Stimulated activated CD4-positive, alpha-beta T cell treated with anti-CD3 and anti-CD28 coated beads, TNF-alpha, amount 100 ng/mL, for 4 hours (primary cell): ENCODE results near the gene NFXL1.

Experiments used
- DNase-seq, 3 experiments: peaks; one replicate each; pipeline ENCODE4 v3.0.0-alpha.2; 2020; ENCODE audit warnings: low read depth in 3 of 3

The NFXL1 gene

DNA sequence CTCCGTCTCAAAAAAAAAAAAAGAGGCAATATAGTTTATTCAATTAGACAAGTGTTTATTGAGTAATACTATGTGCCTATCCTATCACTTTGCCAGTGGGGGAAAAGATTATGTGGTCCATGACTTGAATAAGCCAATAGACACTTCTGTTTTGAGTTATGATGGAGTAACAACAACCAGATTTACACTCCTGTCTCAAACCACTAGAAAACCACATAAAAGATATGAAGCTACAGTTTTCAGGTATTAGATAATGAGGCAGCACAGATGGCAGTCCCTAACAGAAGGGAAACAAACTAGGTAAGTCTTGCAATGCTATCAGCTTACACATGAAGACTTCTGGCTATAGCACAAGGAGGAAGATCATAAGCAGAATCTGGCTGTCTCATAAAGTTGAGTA lies 22.5 kb downstream of the NFXL1 start:
- no peak for DNase-seq

DNA sequence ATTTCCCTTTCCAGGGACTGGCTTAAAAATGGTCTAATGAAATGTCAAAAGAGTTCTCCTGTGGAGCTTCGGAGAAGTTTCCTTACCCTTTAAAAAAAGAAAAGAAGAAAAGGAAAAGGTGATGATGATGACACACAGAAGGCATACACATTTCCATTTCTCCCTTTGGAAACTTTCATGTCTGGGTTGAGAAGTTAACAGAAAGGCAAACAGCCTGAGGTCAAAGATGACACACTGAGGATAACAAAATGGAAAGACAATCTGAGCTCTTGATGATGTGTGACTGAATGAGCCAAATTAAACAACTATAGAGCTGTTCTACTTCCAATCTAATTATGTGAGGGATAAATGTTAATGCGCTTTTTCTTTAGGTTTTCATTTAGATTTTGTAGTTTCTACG lies 32.2 kb downstream of the NFXL1 start:
- DNase-seq = no peak

DNA sequence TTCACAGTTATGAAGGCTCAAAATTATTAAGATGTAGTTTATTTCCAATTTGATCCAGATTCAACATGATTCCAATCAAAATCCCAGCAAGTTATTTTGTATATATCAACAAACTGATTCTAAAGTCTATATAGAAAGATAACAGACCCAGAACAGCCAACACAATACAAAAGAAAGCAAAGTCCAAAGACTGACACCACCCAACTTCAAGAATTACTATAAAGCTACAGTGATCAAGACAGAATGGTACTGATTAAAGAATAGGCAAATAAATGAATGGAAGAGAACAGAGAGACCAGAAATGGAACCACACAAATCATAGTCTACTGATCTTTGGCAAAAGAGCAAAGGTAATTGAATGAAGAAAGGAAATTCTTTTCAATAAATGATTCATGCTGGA lies 34.9 kb downstream of the NFXL1 start:
- DNase-seq = no peak

DNA sequence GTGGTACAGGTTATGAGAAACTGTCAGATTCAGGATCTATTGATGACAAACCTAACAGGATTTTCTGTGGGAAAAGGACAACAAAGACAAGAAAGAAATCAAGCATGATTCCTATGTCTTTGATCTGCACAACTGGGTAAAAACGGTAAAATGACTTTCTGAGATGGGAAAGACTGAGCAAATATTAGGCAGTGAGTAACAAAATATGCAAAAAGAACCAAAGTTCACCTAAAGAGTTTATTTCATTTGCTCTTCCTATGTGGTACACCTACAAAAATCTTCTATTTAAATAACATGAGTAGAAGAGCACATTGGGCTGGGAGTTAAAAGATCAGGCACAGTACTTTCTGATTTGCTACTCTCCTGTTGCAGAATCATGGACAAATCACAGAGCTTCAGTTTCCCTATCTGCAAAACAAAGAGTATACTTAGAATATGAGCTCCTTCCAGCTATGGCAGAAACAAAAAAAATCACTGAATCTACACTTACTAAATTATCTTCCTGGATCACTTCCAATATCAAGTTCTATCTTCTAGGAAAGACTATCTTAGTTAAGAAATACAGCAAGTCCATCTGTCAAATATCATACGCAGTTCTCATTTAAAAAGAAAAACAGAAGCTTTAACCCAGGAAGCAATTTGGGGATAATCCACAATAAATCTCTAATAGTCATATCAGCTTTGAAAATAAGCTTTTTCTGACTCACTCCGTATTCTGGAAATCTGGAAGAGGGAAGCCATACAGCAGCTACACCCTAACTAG lies 37.4 kb downstream of the NFXL1 start:
- no peak for DNase-seq

DNA sequence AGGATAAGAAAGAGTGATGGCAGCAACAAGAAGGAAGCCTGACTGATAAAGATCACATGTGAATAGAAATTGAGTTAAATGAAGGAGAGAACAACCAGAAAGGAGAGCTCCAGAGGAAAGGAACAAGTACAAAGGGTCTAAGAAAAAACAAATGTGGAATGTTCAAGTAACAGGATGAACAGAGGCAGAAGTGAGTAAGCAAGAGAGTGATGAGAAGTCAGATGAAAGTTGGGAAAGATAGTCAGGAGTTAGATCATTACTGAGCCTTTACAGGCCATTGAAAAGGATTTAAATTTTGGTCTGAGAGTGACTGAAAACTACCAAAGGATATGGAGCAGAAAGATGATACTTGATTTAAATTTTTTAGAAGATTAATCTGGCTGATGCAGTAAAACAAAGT lies 38.1 kb downstream of the NFXL1 start:
- DNase-seq = no peak

DNA sequence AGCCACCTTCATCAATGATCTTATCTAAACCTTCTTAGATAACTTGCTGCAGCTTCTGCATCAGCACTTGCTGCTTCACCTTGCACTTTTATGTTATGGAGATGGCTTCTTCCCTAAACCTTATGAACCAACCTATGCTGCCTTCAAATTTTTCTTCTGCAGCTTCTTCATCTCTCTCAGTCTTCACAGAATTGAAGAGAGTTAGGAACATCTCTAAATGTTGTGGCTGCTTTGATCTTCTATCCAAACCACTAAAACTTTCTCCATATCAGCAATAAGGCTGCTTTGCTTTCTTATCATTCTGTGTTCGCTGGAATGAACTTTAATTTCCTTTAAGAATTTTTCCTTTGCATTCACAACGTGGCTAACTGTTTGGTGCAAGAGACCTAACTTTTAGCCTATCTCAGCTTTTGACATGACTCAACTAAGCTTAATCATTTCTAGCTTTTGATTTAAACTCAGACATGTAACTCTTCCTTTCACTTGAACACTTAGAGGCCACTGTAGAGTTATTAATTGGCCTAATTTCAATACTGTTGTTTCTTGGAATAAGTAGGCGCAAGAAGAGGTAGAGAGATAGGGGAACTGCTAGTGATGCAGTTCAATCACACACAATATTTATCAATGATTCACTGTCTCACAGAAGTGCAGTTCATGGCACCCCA lies 40.4 kb downstream of the NFXL1 start:
- DNase-seq = no peak

DNA sequence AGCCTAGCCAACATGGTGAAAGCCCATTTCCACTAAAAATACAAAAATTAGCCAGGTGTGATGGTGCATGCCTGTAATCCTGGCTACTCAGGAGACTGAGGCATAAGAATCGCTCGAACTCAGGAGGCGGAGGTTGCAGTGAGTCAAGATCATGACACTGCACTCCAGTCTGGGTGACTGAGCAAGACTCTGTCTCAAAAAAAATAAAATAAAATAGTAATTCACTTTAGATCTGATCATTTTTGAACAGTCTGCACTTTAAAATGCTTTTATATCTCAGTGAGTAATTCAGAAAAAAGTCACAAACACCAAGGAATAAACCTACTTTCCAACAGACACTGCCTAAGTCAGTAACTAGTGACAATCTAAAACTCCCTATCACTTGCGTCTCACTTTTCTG lies 50.9 kb downstream of the NFXL1 start:
- no peak for DNase-seq

DNA sequence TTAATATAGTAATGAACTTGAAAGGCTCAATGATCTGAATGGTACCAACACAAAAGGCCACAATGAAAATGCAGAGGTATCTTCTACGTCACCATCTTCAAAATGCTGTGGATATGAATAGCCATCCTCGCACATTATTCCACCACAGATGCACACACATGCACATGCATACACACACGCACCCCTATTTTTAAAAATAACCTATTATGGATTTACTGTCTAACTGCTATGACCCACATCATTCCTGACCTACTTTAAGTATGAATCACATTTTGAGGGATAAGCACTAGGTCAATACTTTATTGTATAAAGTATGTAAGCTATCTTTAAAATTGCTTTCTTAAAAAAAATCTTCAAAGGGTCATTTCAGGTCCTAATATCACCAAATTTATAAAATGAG lies 52.1 kb downstream of the NFXL1 start:
- no peak for DNase-seq

DNA sequence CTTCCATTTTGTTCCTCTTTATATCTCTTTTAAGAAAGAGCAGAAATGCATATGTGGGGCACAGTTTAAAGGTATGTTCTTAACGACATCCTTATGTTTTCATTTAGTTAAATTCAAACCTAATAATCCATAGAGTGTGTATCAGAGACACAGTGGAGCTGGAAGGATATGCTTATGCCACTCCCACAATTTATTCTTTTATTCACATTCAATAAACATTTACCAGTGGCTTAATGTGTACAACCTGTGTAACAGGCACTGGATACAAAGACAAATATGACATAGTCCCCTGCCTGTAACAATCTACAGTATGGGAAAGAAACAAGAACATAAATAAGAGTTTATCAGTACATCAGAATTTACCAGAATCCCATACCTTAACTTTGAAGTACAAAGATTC lies 54.1 kb downstream of the NFXL1 start:
- DNase-seq = no peak

DNA sequence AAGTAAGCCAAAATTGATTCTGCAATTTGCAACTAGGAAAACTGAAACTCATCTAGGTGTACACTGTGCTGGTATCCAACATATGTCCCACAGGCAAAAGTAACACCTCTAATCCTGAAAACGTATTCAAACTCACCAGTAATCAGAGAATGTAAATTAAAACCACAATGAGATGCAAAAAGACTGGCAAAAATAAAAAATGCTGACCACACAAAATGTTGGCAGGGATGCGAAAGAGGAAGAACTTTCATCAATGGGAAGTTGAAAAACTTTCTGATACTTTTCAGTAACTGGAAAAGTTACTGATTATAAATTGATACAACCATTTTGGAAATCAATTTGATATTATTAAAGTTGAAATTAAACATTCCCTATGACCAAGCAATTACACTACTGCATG lies 56.4 kb downstream of the NFXL1 start:
- DNase-seq = no peak

DNA sequence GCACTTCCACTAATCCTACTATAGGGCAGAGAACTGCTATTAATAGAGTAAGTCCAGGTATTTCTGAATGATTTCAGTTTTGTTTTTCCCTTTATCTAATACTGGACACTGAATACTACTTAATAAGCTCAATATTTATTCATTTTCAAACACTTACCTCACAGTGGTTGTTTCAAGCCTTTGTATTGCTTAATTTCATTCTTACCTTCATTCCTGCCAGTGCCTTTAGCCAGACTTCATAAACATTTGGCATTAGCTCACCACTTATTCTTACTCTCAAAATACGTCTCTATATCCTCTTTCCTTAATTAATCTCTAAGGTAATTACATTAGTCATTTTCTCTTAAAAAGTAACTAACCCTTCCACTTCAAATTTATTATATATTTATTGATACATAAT lies 57.7 kb downstream of the NFXL1 start:
- no peak for DNase-seq

DNA sequence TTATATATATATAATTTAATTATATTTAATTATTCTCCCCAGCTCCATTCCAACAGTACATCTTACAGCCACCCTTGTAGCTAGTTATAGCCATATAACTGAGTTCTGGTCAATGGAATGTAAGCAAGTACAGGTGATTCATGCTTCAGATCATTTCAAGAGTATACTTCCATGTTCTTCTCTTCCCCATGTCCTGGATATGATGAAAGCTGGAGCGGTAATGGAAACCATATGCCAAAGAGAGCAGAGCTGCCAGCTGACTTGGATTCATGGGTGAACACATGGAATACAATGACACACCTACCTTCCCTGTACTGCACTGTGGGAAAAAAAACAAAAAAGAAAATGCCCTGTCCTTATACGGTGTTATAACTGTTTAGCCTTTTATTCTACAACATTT lies 59.0 kb downstream of the NFXL1 start:
- DNase-seq = no peak

DNA sequence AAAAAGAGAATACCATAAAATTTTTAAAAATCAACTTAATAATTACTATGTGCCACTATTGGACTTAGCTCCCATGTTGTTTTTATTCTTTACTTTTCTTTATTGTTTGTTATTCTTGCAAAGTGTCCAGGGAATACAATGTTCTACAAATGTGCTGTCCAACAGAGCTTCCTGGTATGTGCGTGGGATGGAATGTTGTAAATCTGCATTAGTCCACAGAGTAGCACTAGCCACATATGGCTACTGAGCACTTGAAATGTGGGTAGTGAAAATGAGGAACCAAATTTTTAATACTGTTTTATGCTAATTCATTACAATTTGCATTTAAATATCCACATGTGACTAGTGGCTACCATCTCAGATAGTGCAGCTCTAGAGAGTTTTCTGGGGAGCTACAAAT lies 62.2 kb downstream of the NFXL1 start:
- no peak for DNase-seq

DNA sequence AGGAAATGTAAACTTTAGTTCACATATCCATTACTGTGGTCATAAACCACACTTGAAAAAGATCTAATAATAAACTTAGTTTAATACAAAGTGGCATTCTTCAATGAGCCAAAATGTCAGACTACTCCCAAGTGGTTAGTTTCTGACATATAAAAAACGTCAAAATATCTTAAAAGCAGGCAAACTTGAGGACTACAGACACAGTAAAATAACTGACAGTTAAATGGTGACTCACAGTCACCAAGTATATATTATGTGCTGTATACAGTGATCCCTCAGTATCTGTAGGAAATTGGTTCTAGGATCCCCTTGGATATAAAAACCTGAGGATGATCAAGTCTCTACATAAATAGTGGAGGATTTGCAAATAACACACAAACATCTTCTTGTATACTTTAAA lies 64.9 kb downstream of the NFXL1 start:
- DNase-seq = no peak

DNA sequence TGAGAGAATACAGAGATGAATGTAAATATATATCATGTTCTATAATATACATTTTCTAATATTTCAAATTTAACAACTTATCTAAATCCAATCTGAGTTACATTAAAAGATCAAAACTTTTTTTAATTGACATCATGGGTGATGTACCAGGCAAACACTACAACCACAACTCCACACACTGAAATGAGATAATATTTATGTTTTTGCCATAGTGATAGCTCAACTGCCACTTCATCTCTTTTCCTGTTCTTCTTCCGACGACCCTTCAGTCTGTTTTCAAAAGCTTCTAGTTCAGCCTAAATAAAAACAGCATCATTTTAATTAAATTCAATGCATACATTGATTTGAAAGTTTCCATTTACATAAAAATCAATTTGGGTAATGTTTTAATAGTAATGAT lies 66.3 kb downstream of the NFXL1 start:
- no peak for DNase-seq

DNA sequence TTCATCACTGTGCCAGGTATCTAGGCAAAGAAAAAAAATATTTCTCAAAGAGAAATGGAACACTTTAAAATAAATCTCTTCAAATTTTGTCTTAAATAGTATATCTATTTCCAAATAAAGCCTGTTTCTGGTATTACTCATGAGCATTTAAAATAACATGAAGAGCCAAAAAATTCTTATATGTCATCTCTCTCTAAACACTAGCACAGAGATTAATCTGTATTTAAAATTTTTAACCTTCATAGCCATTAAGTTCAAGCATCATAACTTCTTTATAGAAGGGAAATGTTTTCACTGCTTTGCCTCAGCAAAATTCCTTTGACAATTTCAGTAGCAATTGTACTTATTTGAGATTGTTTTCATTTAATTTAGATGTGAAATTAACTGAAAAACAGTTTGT lies 71.4 kb downstream of the NFXL1 start:
- DNase-seq = no peak

DNA sequence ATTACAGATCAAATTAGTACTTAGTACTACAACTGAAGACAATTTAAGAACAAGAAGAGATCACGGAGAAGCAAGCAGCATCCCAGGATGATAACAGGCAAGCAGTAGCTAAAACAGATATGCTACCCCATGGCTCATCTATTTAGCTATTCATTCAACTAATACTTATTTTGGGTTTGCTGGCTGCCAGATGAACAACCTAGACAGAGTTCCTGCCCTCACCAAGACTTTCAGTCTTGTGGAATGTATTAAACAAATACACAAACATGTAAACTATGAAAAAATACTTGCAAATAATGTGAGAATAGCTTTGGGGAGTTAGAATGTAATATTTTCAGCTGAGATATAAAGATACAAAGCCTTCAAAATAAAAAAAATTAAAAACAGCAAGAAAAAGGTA lies 74.1 kb downstream of the NFXL1 start:
- no peak for DNase-seq

DNA sequence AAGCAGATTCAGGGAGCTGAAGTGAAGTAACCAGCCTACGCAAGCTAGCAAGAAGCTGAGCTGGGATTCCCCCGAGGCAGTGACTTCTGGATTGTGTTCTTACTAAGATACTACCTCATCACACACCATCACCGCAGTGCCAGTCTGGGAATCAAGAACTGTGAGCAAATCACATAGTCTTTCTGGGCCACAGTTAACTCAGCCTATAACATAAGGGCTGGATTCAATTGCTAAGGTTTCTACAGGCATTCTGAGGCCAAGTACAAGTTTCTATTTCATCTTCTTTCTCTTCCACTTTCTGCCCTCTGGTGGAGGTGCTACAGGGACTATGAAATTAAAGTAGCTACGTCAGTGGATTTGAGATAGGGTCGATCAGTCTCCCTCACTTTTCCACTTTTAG lies 75.1 kb downstream of the NFXL1 start:
- DNase-seq = peak in 1 of 3 experiments; percentile 15

DNA sequence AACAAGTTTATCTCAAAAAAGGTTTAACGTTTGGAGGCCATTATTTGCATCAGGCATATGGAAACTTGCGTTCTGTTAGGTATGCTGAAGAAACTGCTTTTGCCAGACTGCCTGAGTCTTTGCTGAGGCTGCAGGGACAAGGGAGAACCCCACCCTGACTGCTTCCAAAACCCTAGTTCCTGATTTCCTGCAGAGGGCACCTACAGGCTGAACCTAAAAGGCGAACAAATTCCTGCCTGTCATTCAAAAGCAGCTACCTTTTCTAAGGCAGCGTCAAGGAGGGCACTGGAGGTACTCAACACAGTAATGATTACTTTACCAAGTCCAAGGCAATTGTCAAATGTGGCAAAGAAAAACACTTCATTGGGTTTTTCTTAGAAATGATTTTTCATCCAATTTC lies 75.9 kb downstream of the NFXL1 start:
- DNase-seq = no peak

DNA sequence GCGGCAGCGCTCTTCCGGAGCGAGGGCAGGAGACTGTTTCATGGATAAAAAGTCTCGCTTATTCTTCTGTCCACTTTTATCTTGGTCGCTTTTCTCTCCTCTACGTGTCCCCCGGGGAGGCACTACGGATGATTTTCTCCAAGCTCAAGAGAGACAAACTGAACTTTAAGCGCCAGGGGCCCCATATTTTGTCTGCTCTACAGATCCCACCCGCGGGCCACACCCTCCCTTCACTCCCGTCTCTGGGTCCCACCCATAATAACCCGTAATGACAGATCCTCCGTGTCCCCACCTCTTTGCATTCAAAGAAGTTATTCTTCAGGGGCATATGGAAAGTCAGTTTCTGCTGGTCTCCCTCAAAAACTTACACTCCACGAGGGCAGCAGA lies 76.5 kb downstream of the NFXL1 start, which contains the start of gene CORIN:
Gene CORIN, minus strand, starts transcription at position 160 of the 387 bp plus-strand sequence. Its CDS starts 118 bp downstream, at position 42.
- DNase-seq = no peak

DNA sequence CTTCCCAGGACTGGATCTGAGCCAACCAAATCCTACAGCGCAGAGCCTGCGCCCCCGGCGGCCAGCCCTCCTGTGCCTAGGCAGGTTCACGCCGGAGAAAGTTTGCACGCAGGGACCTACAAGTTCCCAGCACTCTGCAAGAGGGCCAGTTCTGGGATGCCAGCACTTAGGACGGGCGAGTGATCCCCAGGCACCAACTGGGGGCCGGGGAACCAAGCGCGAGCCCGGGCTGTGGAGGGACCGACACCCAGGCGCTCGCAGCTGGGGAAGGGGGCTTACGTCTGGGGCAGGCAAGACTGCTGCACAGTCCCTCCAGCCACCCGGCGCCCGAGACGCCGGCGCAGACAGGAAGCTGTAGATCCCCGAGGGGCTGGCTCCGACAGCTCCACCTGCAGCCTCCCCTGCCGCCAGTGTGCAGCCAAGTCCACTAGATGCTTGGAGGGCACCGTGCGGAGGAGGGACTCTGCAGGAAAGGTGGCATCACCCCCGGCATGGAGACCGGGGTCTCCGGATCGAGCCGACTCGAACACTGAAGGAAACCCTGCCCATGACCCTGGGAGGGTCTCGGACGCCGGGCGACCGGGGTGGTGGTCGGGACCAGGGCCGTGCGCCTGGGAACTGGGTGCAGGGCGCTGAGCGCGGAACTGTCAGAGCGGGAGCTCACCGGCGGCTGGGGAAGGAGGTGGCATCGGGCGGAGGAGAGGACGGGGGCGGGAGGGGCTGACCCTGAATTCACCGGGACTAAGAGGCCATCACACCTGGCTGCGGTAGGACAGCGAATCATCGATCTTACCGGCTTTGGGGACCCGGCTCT lies 77.1 kb downstream of the NFXL1 start:
- peak in 1 of 3 experiments; percentile 13 for DNase-seq

DNA sequence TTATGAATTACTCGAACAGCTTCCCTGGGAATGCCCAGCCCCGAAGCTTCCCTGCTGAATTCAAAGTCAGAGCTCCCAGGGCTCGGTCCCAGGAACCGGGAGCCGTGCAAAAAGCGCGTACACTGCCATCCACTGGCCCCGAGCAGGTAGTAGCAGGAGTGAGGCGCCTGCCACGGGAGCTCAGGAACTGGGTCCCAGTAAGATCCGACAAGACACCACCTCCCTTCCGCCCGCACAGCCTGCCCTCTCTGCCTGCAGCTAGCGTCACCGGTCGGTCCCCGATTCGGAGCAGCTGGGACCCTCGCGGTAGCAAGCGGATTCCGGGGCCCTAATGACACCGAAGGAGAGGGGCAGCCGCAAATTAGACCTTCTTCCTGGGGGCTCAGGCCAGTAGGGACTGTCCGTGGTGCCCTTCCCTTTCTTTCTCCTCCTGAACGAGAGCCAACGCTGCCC lies 77.7 kb downstream of the NFXL1 start:
- DNase-seq = peak in 2 of 3 experiments; percentile 16 to 22

DNA sequence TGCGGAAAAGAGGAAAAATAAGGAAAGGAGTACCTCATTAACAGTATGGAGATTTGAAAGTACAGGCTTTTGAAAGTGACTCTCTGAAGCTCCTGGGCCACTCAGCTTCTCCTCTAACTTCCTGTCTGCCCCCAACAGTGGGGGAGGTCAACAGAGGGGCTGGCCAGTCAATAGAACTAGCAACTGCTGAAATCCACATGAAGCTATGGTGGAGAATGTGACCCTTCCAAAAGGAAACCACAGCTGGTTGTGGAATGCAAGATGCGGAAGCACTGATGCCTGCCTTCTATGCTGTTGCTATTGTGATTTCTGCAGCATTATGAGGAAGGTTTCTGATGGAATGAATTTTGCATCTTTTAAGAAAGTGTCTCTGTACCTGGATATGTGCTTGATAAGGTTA lies 78.9 kb downstream of the NFXL1 start:
- DNase-seq = no peak
